ENCODE data around the gene PEAK3. TPM values are rescaled to one million over a fixed set of nuclear protein-coding genes. Genes with fewer than 3 reads are reported as not detected.
"Not testable (repeated sequence)": the region's sequence is repeated elsewhere in the genome, so short reads cannot be mapped to it uniquely, and the experiment has no call there.

PEAK3 gene
- total RNA-seq, 1 experiment from 2014 or later = not detected

GRCh38 chr19:2288818-2289713 is 7.1 kb upstream of the PEAK3 start:
- no peak for DNase-seq (ENCODE audit: low read depth)

GRCh38 chr19:2288338-2288817 is 6.4 kb upstream of the PEAK3 start:
- no peak for DNase-seq (ENCODE audit: low read depth)

- no peak for DNase-seq (ENCODE audit: low read depth)
Observed at GRCh38 chr19:2287585-2288337, 5.8 kb upstream of the PEAK3 start.

- DNase-seq (ENCODE audit: low read depth) = no peak
Observed at GRCh38 chr19:2286402-2287140, 4.6 kb upstream of the PEAK3 start.

- no peak for DNase-seq (ENCODE audit: low read depth)
Observed at GRCh38 chr19:2283835-2284507, 2.0 kb upstream of the PEAK3 start.

- DNase-seq (ENCODE audit: low read depth) = no peak
Observed at GRCh38 chr19:2282862-2283237, 875 bp upstream of the PEAK3 start.

- DNase-seq (ENCODE audit: low read depth) = not testable (repeated sequence)
Observed at GRCh38 chr19:2281265-2282061, 512 bp downstream of the PEAK3 start.

GRCh38 chr19:2280633-2281264 is 1.2 kb downstream of the PEAK3 start:
- DNase-seq (ENCODE audit: low read depth) = no peak

GRCh38 chr19:2278459-2279158 is 3.4 kb downstream of the PEAK3 start:
- DNase-seq (ENCODE audit: low read depth) = peak; percentile 45

GRCh38 chr19:2277138-2277537 is 4.8 kb downstream of the PEAK3 start:
- no peak for DNase-seq (ENCODE audit: low read depth)

GRCh38 chr19:2276429-2276986 is 5.5 kb downstream of the PEAK3 start:
- no peak for DNase-seq (ENCODE audit: low read depth)

- DNase-seq (ENCODE audit: low read depth) = no peak
Observed at GRCh38 chr19:2275588-2276428, 6.2 kb downstream of the PEAK3 start.

- DNase-seq (ENCODE audit: low read depth) = peak; percentile 82
Observed at GRCh38 chr19:2274931-2275535, 6.9 kb downstream of the PEAK3 start.

GRCh38 chr19:2274185-2274711 is 7.7 kb downstream of the PEAK3 start:
- DNase-seq (ENCODE audit: low read depth) = peak; percentile 45

- DNase-seq (ENCODE audit: low read depth) = no peak
Observed at GRCh38 chr19:2273356-2274184, 8.4 kb downstream of the PEAK3 start.

- peak; percentile 75 for DNase-seq (ENCODE audit: low read depth)
Observed at GRCh38 chr19:2271234-2272103, 10.5 kb downstream of the PEAK3 start.
